Measurements from ENCODE around the gene TRAF2. TPM values are rescaled to one million over a fixed set of nuclear protein-coding genes. Genes with fewer than 3 reads are reported as not detected.
A peak's percentile ranks its signal among the peaks of the same experiment; 100 is the strongest.

TRAF2 gene
- total and polyA plus RNA-seq, 4 donors, result 4.8 to 22.1 (median 11.6) TPM

- Histone ChIP-seq H3K9me3 (ENCODE audit: control insufficient read depth, low read length) (no peaks in the 10 kb centered on the region), H3K36me3 (ENCODE audit: control insufficient read depth in 1 of 2, insufficient read depth in 2 of 2, low read length in 1 of 2) (no peaks in the 10 kb centered on the region), H3K4me3 (ENCODE audit: low read length in 2 of 2) (peak overlapping the region; percentile 32 to 83), H3K27ac (ENCODE audit: low read depth in 1 of 2, low read length in 2 of 2) (peak overlapping the region in 1 of 2 donors; percentile 14), H3K4me1 (ENCODE audit: control insufficient read depth in 1 of 2, insufficient read depth in 2 of 2, low read length in 2 of 2) (no peaks in the 10 kb centered on the region), H3K27me3 (ENCODE audit: control insufficient read depth in 1 of 2, insufficient read depth in 2 of 2, low read length in 1 of 2) (no peaks in the 10 kb centered on the region)
- intact Hi-C loops (cut with DNase I), result loop anchor here (2.0 to 10.0 kb wide), 4 partner anchors 37 to 145 kb away; partner anchors contain the start of genes TRAF2 (in 2 of the 2), CLIC3 (in 1 of the 2), FBXW5 (in 1 of the 2) and PAXX (in 1 of the 2)
- no peak for DNase-seq
- ATAC-seq (ENCODE audit: low FRiP score), result no peak
- 29 to 30% methylated on average over 41 to 43 of the region's 43 CpGs for WGBS, 2 donors
These were observed 36.1 kb upstream of the TRAF2 start for GRCh38 chr9:136849960-136850865.

DNA sequence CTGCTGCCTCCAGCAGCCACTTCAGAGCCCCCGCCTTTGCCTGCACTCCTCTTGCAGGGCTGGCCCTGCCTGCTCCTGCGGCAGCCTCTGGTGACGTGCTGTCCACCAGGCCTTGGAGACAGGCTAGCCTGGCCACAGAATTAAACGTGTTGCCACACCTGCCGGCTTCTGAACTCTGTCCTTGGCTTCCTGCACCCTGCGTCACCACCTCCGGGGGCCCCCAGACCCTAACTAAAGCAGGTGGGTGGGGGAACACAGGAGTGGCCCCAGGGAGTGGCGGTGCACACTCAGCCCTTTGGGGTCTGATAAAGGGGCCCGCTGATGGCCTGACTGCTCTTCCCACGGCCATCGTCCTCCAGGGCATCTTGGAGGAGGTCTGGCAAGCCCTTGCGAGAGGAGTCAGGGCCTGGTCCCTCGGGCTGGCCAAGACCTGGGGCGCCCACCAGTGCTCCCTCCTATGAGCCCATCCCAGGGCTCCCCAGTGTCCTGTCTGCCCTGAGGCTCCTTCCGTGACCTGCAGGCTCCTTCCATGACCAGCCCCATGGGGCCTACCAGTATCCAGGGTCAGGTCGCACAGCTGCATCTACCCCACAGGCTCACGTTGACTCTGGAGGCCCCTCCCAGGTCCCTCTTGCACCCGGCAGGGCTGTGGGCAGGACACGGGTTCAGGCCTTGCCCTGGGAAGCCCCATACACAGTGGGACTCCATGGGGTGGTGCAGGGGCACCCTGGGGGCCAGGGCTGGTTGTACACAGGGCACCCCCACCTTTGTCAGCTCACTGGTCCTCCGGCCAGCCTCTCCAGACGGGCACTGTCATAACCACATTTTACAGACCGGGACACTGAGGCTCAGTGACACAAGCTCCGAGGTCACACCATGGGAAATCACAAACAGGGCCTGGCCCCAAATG, 35.2 kb upstream of the TRAF2 start:
- H3K9me3 ChIP-seq (ENCODE audit: control insufficient read depth, low read length), result no peaks in the 10 kb centered on the region
- no peaks in the 10 kb centered on the region for H3K36me3 ChIP-seq (ENCODE audit: control insufficient read depth in 1 of 2, insufficient read depth in 2 of 2, low read length in 1 of 2)
- intact Hi-C loops (cut with DNase I), result loop anchor here in 1 of 2 donors (5.0 kb wide), 1 partner anchor 91 kb away; the partner anchor contains the start of gene FBXW5
- WGBS, 2 donors, result 79 to 80% methylated on average over 22 to 23 of the region's 23 CpGs
- H3K27ac ChIP-seq (ENCODE audit: low read depth in 1 of 2, low read length in 2 of 2), result no peak overlapping the region
- H3K27me3 ChIP-seq (ENCODE audit: control insufficient read depth in 1 of 2, insufficient read depth in 2 of 2, low read length in 1 of 2), result no peaks in the 10 kb centered on the region
- DNase-seq (no peak), ATAC-seq (ENCODE audit: low FRiP score) (no peak)
- H3K4me3 ChIP-seq (ENCODE audit: low read length in 2 of 2), result no peak overlapping the region
- H3K4me1 ChIP-seq (ENCODE audit: control insufficient read depth in 1 of 2, insufficient read depth in 2 of 2, low read length in 2 of 2), result no peaks in the 10 kb centered on the region

GRCh38 chr9:136851941-136852663, 34.2 kb upstream of the TRAF2 start, which contains the start of gene MAMDC4:
Gene MAMDC4 (plus strand): TSS chr9:136852346. CDS start chr9:136852417, 71 bp downstream.
- H3K4me3 ChIP-seq (ENCODE audit: low read length in 2 of 2), result no peak within 1 kb of the TSS
- no peaks in the 10 kb centered on the region for H3K27me3 ChIP-seq (ENCODE audit: control insufficient read depth in 1 of 2, insufficient read depth in 2 of 2, low read length in 1 of 2)
- 75 to 77% methylated on average over 23 of the region's 23 CpGs for whole genome bisulfite sequencing, 2 donors
- no peaks in the 10 kb centered on the region for H3K36me3 ChIP-seq (ENCODE audit: control insufficient read depth in 1 of 2, insufficient read depth in 2 of 2, low read length in 1 of 2)
- intact Hi-C loops (cut with DNase I), result loop anchor here in 1 of 2 donors (5.0 kb wide), 1 partner anchor 90 kb away; the partner anchor contains the start of gene FBXW5
- DNase-seq, result no peak
- ATAC-seq (ENCODE audit: low FRiP score), result no peak
- H3K4me1 ChIP-seq (ENCODE audit: control insufficient read depth in 1 of 2, insufficient read depth in 2 of 2, low read length in 2 of 2), result no peaks in the 10 kb centered on the region
- no peak within 1 kb of the TSS for H3K27ac ChIP-seq (ENCODE audit: low read depth in 1 of 2, low read length in 2 of 2)
- no peaks in the 10 kb centered on the region for H3K9me3 ChIP-seq (ENCODE audit: control insufficient read depth, low read length)

- intact Hi-C loops (cut with DNase I), result loop anchor here in 1 of 2 donors (5.0 kb wide), 1 partner anchor 89 kb away; the partner anchor contains the start of gene FBXW5
- Histone ChIP-seq H3K4me1 (ENCODE audit: control insufficient read depth in 1 of 2, insufficient read depth in 2 of 2, low read length in 2 of 2) (no peaks in the 10 kb centered on the region), H3K36me3 (ENCODE audit: control insufficient read depth in 1 of 2, insufficient read depth in 2 of 2, low read length in 1 of 2) (no peaks in the 10 kb centered on the region), H3K27me3 (ENCODE audit: control insufficient read depth in 1 of 2, insufficient read depth in 2 of 2, low read length in 1 of 2) (no peaks in the 10 kb centered on the region), H3K4me3 (ENCODE audit: low read length in 2 of 2) (no peak overlapping the region), H3K27ac (ENCODE audit: low read depth in 1 of 2, low read length in 2 of 2) (no peak overlapping the region), H3K9me3 (ENCODE audit: control insufficient read depth, low read length) (no peaks in the 10 kb centered on the region)
- peak in 1 of 2 donors; percentile 47 for DNase-seq
- whole genome bisulfite sequencing, 2 donors, result 81 to 82% methylated on average over 29 of the region's 29 CpGs
- no peak for ATAC-seq (ENCODE audit: low FRiP score)
These were observed 33.4 kb upstream of the TRAF2 start for GRCh38 chr9:136852664-136853595.

GRCh38 chr9:136853596-136854112, 32.7 kb upstream of the TRAF2 start:
- H3K27me3 ChIP-seq (ENCODE audit: control insufficient read depth in 1 of 2, insufficient read depth in 2 of 2, low read length in 1 of 2), result no peaks in the 10 kb centered on the region

GRCh38 chr9:136854113-136854841, 32.0 kb upstream of the TRAF2 start:
- ATAC-seq (ENCODE audit: low FRiP score), result no peak
- Histone ChIP-seq H3K4me1 (ENCODE audit: control insufficient read depth in 1 of 2, insufficient read depth in 2 of 2, low read length in 2 of 2) (no peaks in the 10 kb centered on the region), H3K4me3 (ENCODE audit: low read length in 2 of 2) (no peak overlapping the region), H3K27ac (ENCODE audit: low read depth in 1 of 2, low read length in 2 of 2) (no peak overlapping the region), H3K9me3 (ENCODE audit: control insufficient read depth, low read length) (no peaks in the 10 kb centered on the region), H3K36me3 (ENCODE audit: control insufficient read depth in 1 of 2, insufficient read depth in 2 of 2, low read length in 1 of 2) (no peaks in the 10 kb centered on the region), H3K27me3 (ENCODE audit: control insufficient read depth in 1 of 2, insufficient read depth in 2 of 2, low read length in 1 of 2) (no peaks in the 10 kb centered on the region)
- peak in 1 of 2 donors; percentile 54 for DNase-seq
- intact Hi-C loops (cut with DNase I), result loop anchor here in 1 of 2 donors (5.0 kb wide), 1 partner anchor 88 kb away; the partner anchor contains the start of gene FBXW5
- 77 to 79% methylated on average over 30 of the region's 30 CpGs for WGBS, 2 donors

More at GRCh38 chr9:136853596-136854112, 32.7 kb upstream of the TRAF2 start:
- Histone ChIP-seq H3K27ac (ENCODE audit: low read depth in 1 of 2, low read length in 2 of 2) (no peak overlapping the region), H3K4me3 (ENCODE audit: low read length in 2 of 2) (no peak overlapping the region), H3K36me3 (ENCODE audit: control insufficient read depth in 1 of 2, insufficient read depth in 2 of 2, low read length in 1 of 2) (no peaks in the 10 kb centered on the region), H3K4me1 (ENCODE audit: control insufficient read depth in 1 of 2, insufficient read depth in 2 of 2, low read length in 2 of 2) (no peaks in the 10 kb centered on the region), H3K9me3 (ENCODE audit: control insufficient read depth, low read length) (no peaks in the 10 kb centered on the region)
- 82 to 84% methylated on average over 18 of the region's 18 CpGs for WGBS, 2 donors
- DNase-seq (peak in 1 of 2 donors; percentile 43), ATAC-seq (ENCODE audit: low FRiP score) (no peak)
- intact Hi-C loops (cut with DNase I), result loop anchor here in 1 of 2 donors (5.0 kb wide), 1 partner anchor 89 kb away; the partner anchor contains the start of gene FBXW5

Data from aorta (tissue), 5 donors.